ENCODE measurements around the gene MAP7.

DNA sequence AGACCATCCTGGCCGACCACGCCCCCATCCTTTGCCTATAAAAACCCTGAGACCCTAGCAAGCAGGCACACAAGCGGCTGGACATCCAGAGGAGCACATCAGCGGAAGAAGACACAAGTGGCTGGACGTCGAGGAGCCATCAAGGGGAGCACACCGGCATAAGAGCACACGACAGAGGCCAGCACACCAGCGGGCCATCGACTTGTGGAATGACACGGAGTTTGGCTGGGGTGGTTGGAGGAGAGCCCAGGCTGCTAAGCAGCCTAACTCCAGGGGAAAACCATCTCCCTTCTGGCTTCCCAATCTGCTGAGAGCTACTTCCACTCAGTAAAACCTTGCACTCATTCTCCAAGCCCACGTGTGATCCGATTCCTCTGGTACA, 215.8 kb downstream of the MAP7 start:
- TF ChIP-seq, protein P1, sequence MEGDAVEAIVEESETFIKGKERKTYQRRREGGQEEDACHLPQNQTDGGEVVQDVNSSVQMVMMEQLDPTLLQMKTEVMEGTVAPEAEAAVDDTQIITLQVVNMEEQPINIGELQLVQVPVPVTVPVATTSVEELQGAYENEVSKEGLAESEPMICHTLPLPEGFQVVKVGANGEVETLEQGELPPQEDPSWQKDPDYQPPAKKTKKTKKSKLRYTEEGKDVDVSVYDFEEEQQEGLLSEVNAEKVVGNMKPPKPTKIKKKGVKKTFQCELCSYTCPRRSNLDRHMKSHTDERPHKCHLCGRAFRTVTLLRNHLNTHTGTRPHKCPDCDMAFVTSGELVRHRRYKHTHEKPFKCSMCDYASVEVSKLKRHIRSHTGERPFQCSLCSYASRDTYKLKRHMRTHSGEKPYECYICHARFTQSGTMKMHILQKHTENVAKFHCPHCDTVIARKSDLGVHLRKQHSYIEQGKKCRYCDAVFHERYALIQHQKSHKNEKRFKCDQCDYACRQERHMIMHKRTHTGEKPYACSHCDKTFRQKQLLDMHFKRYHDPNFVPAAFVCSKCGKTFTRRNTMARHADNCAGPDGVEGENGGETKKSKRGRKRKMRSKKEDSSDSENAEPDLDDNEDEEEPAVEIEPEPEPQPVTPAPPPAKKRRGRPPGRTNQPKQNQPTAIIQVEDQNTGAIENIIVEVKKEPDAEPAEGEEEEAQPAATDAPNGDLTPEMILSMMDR (conservative IDR thresholded peaks at IDR 0.05; ENCODE audit: low read length) = no peak
- TF ChIP-seq EZH2phosphoT487 (IDR thresholded peaks at IDR 0.05; ENCODE audit: borderline replicate concordance, low read depth, low read length) = no peak
